Measurements from ENCODE around the gene C19orf12. TPM values are rescaled to one million over a fixed set of nuclear protein-coding genes. Genes with fewer than 3 reads are reported as not detected.

Gene C19orf12
- total RNA-seq, 2 experiments from 2014 or later, result 12.5 to 20.6 TPM

- Histone ChIP-seq H3K4me3 (ENCODE audit: low read depth, low read length, poor library complexity, severe bottlenecking) (no peak overlapping the region), H3K27ac (ENCODE audit: low read depth, low read length, poor library complexity, severe bottlenecking) (no peak overlapping the region), H3K36me3 (ENCODE audit: insufficient read depth, low read length) (no peaks in the 10 kb centered on the region), H3K4me2 (ENCODE audit: low read length) (no peak overlapping the region), H4K20me1 (ENCODE audit: insufficient read depth, low read length) (no peaks in the 10 kb centered on the region), H3K4me1 (ENCODE audit: insufficient read depth, low read length, poor library complexity, severe bottlenecking) (no peaks in the 10 kb centered on the region), H3K9me2 (ENCODE audit: insufficient read depth, low read length) (no peaks in the 10 kb centered on the region), H3K79me2 (ENCODE audit: insufficient read depth, low read depth, low read length) (no peaks in the 10 kb centered on the region), H3K9me3 (ENCODE audit: low read length) (no peaks in the 10 kb centered on the region), H2AFZ (ENCODE audit: low read length) (no peak overlapping the region)
- no peak for DNase-seq (ENCODE audit: low spot score)
- intact Hi-C loops (cut with micrococcal nuclease; ENCODE audit: unreplicated experiment), result no loop called here
- no TSS peak for BruUV-seq (replicated peaks)
- no peak for TF ChIP-seq CTCF (conservative IDR thresholded peaks at IDR 0.05; ENCODE audit: low read length)
- no peak for TF ChIP-seq EZH2phosphoT487 (IDR thresholded peaks at IDR 0.05; ENCODE audit: borderline replicate concordance, low read depth, low read length)
- ChIA-PET POLR2A (no interaction called here), CTCF (ENCODE audit: unreplicated experiment) (no interaction called here)
Measured at GRCh38 chr19:29658221-29658991, 56.7 kb downstream of the C19orf12 start.

- CTCF ChIA-PET (ENCODE audit: unreplicated experiment), result no interaction called here
- POLR2A ChIA-PET, result no interaction called here
- H3K4me3 ChIP-seq (ENCODE audit: low read depth, low read length, poor library complexity, severe bottlenecking), result no peak overlapping the region
Measured at GRCh38 chr19:29655648-29656335, 59.3 kb downstream of the C19orf12 start.

More at GRCh38 chr19:29655648-29656335, 59.3 kb downstream of the C19orf12 start:
- H3K9me3 ChIP-seq (ENCODE audit: low read length), result no peaks in the 10 kb centered on the region
- no peak for DNase-seq (ENCODE audit: low spot score)
- H3K9me2 ChIP-seq (ENCODE audit: insufficient read depth, low read length), result no peaks in the 10 kb centered on the region
- no peaks in the 10 kb centered on the region for H3K36me3 ChIP-seq (ENCODE audit: insufficient read depth, low read length)
- H3K27ac ChIP-seq (ENCODE audit: low read depth, low read length, poor library complexity, severe bottlenecking), result no peak overlapping the region
- BruUV-seq (replicated peaks), result no TSS peak
- no peaks in the 10 kb centered on the region for H3K4me1 ChIP-seq (ENCODE audit: insufficient read depth, low read length, poor library complexity, severe bottlenecking)
- H2AFZ ChIP-seq (ENCODE audit: low read length), result no peak overlapping the region
- intact Hi-C loops (cut with micrococcal nuclease; ENCODE audit: unreplicated experiment), result no loop called here
- TF ChIP-seq EZH2phosphoT487 (IDR thresholded peaks at IDR 0.05; ENCODE audit: borderline replicate concordance, low read depth, low read length) (no peak), CTCF (conservative IDR thresholded peaks at IDR 0.05; ENCODE audit: low read length) (no peak)
- H3K4me2 ChIP-seq (ENCODE audit: low read length), result no peak overlapping the region
- no peaks in the 10 kb centered on the region for H4K20me1 ChIP-seq (ENCODE audit: insufficient read depth, low read length)
- no peaks in the 10 kb centered on the region for H3K79me2 ChIP-seq (ENCODE audit: insufficient read depth, low read depth, low read length)

Measured in OCI-LY7 (cell line).